ENCODE data around the gene PKIG.

DNA sequence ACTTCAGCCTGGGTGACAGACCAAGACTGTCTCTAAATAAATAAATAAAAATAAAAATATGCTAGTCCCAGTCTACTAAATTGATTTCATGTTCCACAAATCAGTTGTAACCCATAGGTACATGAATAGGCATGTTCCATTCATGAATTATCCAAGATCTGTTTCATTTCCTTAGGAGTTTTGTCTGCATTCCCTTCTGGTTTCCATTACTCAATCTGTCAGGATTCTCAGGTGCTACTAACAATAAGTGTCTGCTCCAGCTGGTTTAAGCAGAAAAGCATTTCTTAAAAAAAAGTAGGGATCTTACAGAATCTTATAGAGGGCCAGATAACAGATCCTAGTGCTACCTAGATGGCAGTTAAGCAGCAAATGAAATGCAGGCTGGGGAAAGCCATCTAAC is 15.6 kb upstream of the PKIG start:
- TF ChIP-seq, protein P1, sequence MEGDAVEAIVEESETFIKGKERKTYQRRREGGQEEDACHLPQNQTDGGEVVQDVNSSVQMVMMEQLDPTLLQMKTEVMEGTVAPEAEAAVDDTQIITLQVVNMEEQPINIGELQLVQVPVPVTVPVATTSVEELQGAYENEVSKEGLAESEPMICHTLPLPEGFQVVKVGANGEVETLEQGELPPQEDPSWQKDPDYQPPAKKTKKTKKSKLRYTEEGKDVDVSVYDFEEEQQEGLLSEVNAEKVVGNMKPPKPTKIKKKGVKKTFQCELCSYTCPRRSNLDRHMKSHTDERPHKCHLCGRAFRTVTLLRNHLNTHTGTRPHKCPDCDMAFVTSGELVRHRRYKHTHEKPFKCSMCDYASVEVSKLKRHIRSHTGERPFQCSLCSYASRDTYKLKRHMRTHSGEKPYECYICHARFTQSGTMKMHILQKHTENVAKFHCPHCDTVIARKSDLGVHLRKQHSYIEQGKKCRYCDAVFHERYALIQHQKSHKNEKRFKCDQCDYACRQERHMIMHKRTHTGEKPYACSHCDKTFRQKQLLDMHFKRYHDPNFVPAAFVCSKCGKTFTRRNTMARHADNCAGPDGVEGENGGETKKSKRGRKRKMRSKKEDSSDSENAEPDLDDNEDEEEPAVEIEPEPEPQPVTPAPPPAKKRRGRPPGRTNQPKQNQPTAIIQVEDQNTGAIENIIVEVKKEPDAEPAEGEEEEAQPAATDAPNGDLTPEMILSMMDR (conservative IDR thresholded peaks at IDR 0.05; ENCODE audit: low read length): no peak
- TF ChIP-seq EZH2phosphoT487 (IDR thresholded peaks at IDR 0.05; ENCODE audit: borderline replicate concordance, low read depth, low read length): no peak

Data from OCI-LY7 (cell line).